A549 (cell line): ENCODE data around the gene ACTG1. TPM values are rescaled to one million over a fixed set of nuclear protein-coding genes. Genes with fewer than 3 reads are reported as not detected.

Experiments
- ATAC-seq, 2 experiments: fragments of 200-7000 bp in 1 of 2; fragments of >200 bp in 1 of 2; cut with Nextera tagmentation in 1 of 2; cut with Tn5 transposase in 1 of 2; 3 replicates each; pipeline versions ENCODE4 v1.8.0 to v1.9.1; 2018 to 2020; ENCODE audit warnings: mild to moderate bottlenecking in 1 of 2, moderate library complexity in 1 of 2
- CTCF ChIA-PET: fragments of 300-600 bp; sonication (Branson Sonifier 250); formaldehyde crosslinking; extraction: SDS; loops from one replicate; lab custom pipeline; 2021; ENCODE audit warnings: antibody characterized with exemption, inconsistent platforms; lab: Yijun Ruan, JAX
- POLR2A ChIA-PET: fragments of 350-600 bp; formaldehyde crosslinking; extraction: SDS; loops from one replicate; lab custom pipeline; 2021; ENCODE audit warnings: antibody characterized with exemption, inconsistent platforms; lab: Yijun Ruan, JAX
- DNase-seq, 2 experiments: peaks; one replicate each; pipeline versions ENCODE4 v3.0.0 to v3.0.0-alpha.2; 2011 to 2016; ENCODE audit warnings: low read depth in 1 of 2, low spot score in 1 of 2
- FAIRE-seq: peaks from 2 replicates; lab custom pipeline; 2011; peaks lifted over from hg19 to GRCh38; lab: Jason Lieb, UNC
- H3K27ac ChIP-seq, 2 experiments: fragments of >200 bp; sonication (Bioruptor Twin); formaldehyde crosslinking; 3 replicates each; pipeline ENCODE4 v1.5.1; 2016 to 2017
- H3K4me1 ChIP-seq: fragments of >200 bp; sonication (Bioruptor Twin); formaldehyde crosslinking; 3 replicates; pipeline ENCODE4 v1.6.1; 2016
- H3K4me2 ChIP-seq: fragments of >200 bp; sonication (Bioruptor Twin); formaldehyde crosslinking; 3 replicates; pipeline ENCODE4 v1.6.1; 2016
- H3K4me3 ChIP-seq: fragments of >200 bp; sonication (Bioruptor Twin); formaldehyde crosslinking; 3 replicates; pipeline ENCODE4 v1.5.1; 2016
- H3K9me3 ChIP-seq: fragments of >200 bp; sonication (Bioruptor Twin); formaldehyde crosslinking; 3 replicates; pipeline ENCODE4 v1.6.1; 2016
- CBX2 ChIP-seq: fragments of 200-600 bp; sonication (generic); IDR thresholded peaks from 2 replicates; pipeline ENCODE4 v1.6.1; 2016; ENCODE audit warnings: low read depth, mild to moderate bottlenecking, borderline replicate concordance
- CBX8 ChIP-seq: fragments of 200-600 bp; sonication (generic); IDR thresholded peaks from 2 replicates; pipeline ENCODE4 v1.6.1; 2016
- CHD4 ChIP-seq: fragments of 200-600 bp; sonication (generic); IDR thresholded peaks from 2 replicates; pipeline ENCODE4 v1.6.1; 2016; ENCODE audit warnings: antibody characterized with exemption, mild to moderate bottlenecking, borderline replicate concordance
- EHF ChIP-seq: fragments of 250-450 bp; sonication (Bioruptor Pico); IDR thresholded peaks from 2 replicates; pipeline ENCODE4 v1.5.0; 2020; ENCODE audit warnings: mild to moderate bottlenecking
- EP300 ChIP-seq, 2 experiments: fragments of >200 bp; sonication (Bioruptor Twin); formaldehyde crosslinking; IDR thresholded peaks; 2 replicates in 1 of 2; 3 replicates in 1 of 2; pipeline ENCODE4 v1.6.1; 2016 to 2017
- FOSB ChIP-seq: fragments of 250-450 bp; sonication (Bioruptor Pico); IDR thresholded peaks from 2 replicates; pipeline ENCODE4 v1.5.0; 2020; ENCODE audit warnings: mild to moderate bottlenecking, moderate library complexity
- FOXS1 ChIP-seq: fragments of 250-450 bp; sonication (Bioruptor Pico); IDR thresholded peaks from 2 replicates; pipeline ENCODE4 v1.5.0; 2020; ENCODE audit warnings: mild to moderate bottlenecking, moderate library complexity
- GATA3 ChIP-seq: IDR thresholded peaks from 2 replicates; pipeline ENCODE4 v1.6.1; 2012; ENCODE audit warnings: borderline replicate concordance
- HDAC2 ChIP-seq: fragments of 200-600 bp; sonication (generic); IDR thresholded peaks from 2 replicates; pipeline ENCODE4 v1.6.1; 2016
- HEYL ChIP-seq: fragments of 250-450 bp; sonication (Bioruptor Pico); IDR thresholded peaks from 2 replicates; pipeline ENCODE4 v1.8.0; 2021; ENCODE audit warnings: mild to moderate bottlenecking, moderate library complexity
- HOXA7 ChIP-seq: fragments of 250-450 bp; sonication (Bioruptor Pico); IDR thresholded peaks from 2 replicates; pipeline ENCODE4 v1.5.0; 2020; ENCODE audit warnings: mild to moderate bottlenecking, moderate library complexity
- HOXB13 ChIP-seq: fragments of 250-450 bp; sonication (Bioruptor Pico); IDR thresholded peaks from 2 replicates; pipeline ENCODE4 v1.5.0; 2020; ENCODE audit warnings: low read depth, mild to moderate bottlenecking, moderate library complexity
- JUN ChIP-seq, 2 experiments: fragments of >200 bp; sonication (Bioruptor Twin); formaldehyde crosslinking; IDR thresholded peaks; 2 replicates in 1 of 2; 3 replicates in 1 of 2; pipeline ENCODE4 v1.6.1; 2016 to 2017
- MAZ ChIP-seq: fragments of 150-350 bp; IDR thresholded peaks from 2 replicates; pipeline ENCODE4 v1.6.1; 2014; ENCODE audit warnings: antibody characterized with exemption, low read depth, low read length, borderline replicate concordance
- NPAS2 ChIP-seq: fragments of 250-450 bp; sonication (Bioruptor Pico); IDR thresholded peaks from 2 replicates; pipeline ENCODE4 v1.8.0; 2022; ENCODE audit warnings: mild to moderate bottlenecking, moderate library complexity, borderline replicate concordance
- POLR2AphosphoS2 ChIP-seq: conservative IDR thresholded peaks from 2 replicates; pipeline ENCODE4 v1.6.1; 2012; ENCODE audit warnings: low read length, improper control_type of control experiment, inconsistent platforms
- RCOR1 ChIP-seq: fragments of 150-350 bp; IDR thresholded peaks from 2 replicates; pipeline ENCODE4 v1.6.1; 2014; ENCODE audit warnings: antibody characterized with exemption, low read length, low read depth
- RFX5 ChIP-seq: fragments of 450-650 bp; IDR thresholded peaks from 2 replicates; pipeline ENCODE4 v1.7.1; 2014; ENCODE audit warnings: antibody characterized with exemption, mild to moderate bottlenecking, moderate library complexity
- SMC3 ChIP-seq: fragments of >200 bp; sonication (Bioruptor Twin); formaldehyde crosslinking; IDR thresholded peaks from 3 replicates; pipeline ENCODE4 v1.6.1; 2018; ENCODE audit warnings: inconsistent platforms
- TP53 ChIP-seq: fragments of 250-450 bp; sonication (Bioruptor Pico); IDR thresholded peaks from 2 replicates; pipeline ENCODE4 v1.5.0; 2021; ENCODE audit warnings: mild to moderate bottlenecking, moderate library complexity
- ZFP36 ChIP-seq: fragments of 450-650 bp; IDR thresholded peaks from 2 replicates; pipeline ENCODE4 v1.6.1; 2014; ENCODE audit warnings: borderline replicate concordance; ENCODE audit not compliant: partially characterized antibody
- ZNF302 ChIP-seq: fragments of 250-450 bp; sonication (Bioruptor Pico); IDR thresholded peaks from 2 replicates; pipeline ENCODE4 v1.9.0; 2021; ENCODE audit warnings: inconsistent platforms, mild to moderate bottlenecking, moderate library complexity
- ZSCAN20 ChIP-seq: fragments of 250-450 bp; sonication (Bioruptor Pico); IDR thresholded peaks from 2 replicates; pipeline ENCODE4 v1.8.0; 2022; ENCODE audit warnings: mild to moderate bottlenecking, moderate library complexity
- WGBS: methylation state at CpG from one replicate; pipeline ENCODE4 v1.1.6; 2017; ENCODE audit errors: missing lambda C conversion rate; 5-methylcytosine and 5-hydroxymethylcytosine counted together
- polyA minus RNA-seq: library from RNA; depleted of rRNA, polyadenylated mRNA; stranded (reverse); fragments of >200 nt; gene quantifications from 2 replicates; pipeline ENCODE4 v1.2.3, GENCODE V29; 2011; rRNA and poly(A)+ RNA removed
- polyA plus RNA-seq, 4 experiments: library from polyadenylated mRNA; depleted of rRNA in 3 of 4; stranded (reverse); fragments of >200 nt; fragmentation: RNase III in 1 of 4; extraction: RNeasy Plus Mini Kit Qiagen cat#74134 plus additional on column Dnase treatment in 1 of 4; gene quantifications; 2 replicates in 3 of 4; 3 replicates in 1 of 4; pipeline ENCODE4 v1.2.3, GENCODE V29; 2011 to 2017
- TF ChIP-seq, protein P1 (sequence below): fragments of 200-600 bp; sonication (generic); IDR thresholded peaks from 2 replicates; pipeline ENCODE4 v1.6.1; 2016; ENCODE audit warnings: antibody characterized with exemption, mild to moderate bottlenecking, moderate library complexity
- TF ChIP-seq, protein P2 (sequence below): fragments of 250-450 bp; sonication (Bioruptor Pico); IDR thresholded peaks from 2 replicates; pipeline ENCODE4 v1.5.0; 2021; ENCODE audit warnings: mild to moderate bottlenecking, moderate library complexity, borderline replicate concordance
- TF ChIP-seq, protein P3 (sequence below): IDR thresholded peaks from 2 replicates; pipeline ENCODE4 v1.6.1; 2012; ENCODE audit warnings: low read depth, borderline replicate concordance
- TF ChIP-seq, protein P4 (sequence below): fragments of 250-450 bp; sonication (Bioruptor Pico); IDR thresholded peaks from 2 replicates; pipeline ENCODE4 v1.5.0; 2020; ENCODE audit warnings: low read depth, mild to moderate bottlenecking, moderate library complexity
- TF ChIP-seq, protein P5 (sequence below): fragments of >200 bp; sonication (Bioruptor Twin); formaldehyde crosslinking; IDR thresholded peaks from 2 replicates; pipeline ENCODE4 v1.6.1; 2016
- TF ChIP-seq, protein P6 (sequence below): IDR thresholded peaks from 2 replicates; pipeline ENCODE4 v1.6.1; 2012
- TF ChIP-seq, protein P7 (sequence below): fragments of 450-650 bp; IDR thresholded peaks from 2 replicates; pipeline ENCODE4 v1.6.1; 2014; ENCODE audit warnings: antibody characterized with exemption

ACTG1 gene
- polyA plus RNA-seq (2011; rRNA removed) (2,042 and 2,306 TPM in 2 replicates), polyA plus RNA-seq (2017; fragmentation: RNase III; extraction: RNeasy Plus Mini Kit Qiagen cat#74134 plus additional on column Dnase treatment) (7,182 to 8,782 TPM (median 7,263 TPM) in 3 replicates), polyA minus RNA-seq (2,054 and 3,772 TPM in 2 replicates)
- 14,539 and 15,776 TPM in 2 replicates for polyA plus RNA-seq (2012; cell fraction: cytosol; rRNA removed)
- 26,089 and 28,335 TPM in 2 replicates for polyA plus RNA-seq (2012; cell fraction: nucleus; rRNA removed)

DNA sequence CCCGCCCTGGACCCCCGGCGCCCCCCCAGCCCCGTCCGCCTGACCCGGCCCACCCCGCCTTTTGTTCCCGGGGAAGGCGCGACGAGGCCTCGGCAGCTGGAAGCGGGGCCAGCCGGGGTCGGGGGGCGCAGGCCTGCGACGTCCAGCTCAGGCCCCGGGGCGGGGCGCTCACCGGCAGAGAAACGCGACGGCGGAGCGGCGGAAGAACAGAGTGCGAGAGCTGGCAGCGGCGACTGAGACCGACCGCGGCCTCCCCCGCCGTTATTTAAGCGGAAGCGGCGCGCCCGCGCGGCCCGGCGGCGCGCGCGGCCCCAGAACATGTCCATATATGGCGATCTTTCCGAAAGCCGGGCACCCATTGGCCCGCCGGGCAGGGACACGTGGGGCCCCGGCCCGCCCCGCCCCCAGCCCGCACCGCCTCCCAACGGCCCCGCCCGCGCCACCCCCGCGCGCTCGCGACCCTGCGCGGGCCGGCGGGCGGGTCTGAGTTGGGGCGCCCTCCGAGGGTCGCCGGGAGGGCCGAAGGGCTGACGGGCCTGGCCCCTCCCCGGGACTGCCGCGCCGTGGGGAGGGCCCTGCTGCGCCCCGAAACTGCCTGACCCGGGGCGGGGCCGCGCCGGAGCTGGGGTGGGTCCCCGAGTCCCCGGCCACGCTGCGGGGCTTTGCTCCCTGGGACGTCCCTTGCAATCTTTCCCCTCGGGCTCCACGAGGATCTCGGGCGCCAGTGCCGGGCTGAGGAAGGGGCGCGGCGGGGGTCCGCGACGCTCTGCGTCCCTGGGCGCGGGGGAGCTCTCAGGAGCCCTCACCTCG lies at the start of gene ACTG1:
Gene ACTG1 (minus strand): TSS at position 238 of the 810 bp plus-strand sequence. CDS start 445 bp downstream, outside the sequence.
- WGBS, result 0% methylated on average over 20 of the region's 111 CpGs
- FAIRE-seq, result no peak
- TF ChIP-seq, protein P1, sequence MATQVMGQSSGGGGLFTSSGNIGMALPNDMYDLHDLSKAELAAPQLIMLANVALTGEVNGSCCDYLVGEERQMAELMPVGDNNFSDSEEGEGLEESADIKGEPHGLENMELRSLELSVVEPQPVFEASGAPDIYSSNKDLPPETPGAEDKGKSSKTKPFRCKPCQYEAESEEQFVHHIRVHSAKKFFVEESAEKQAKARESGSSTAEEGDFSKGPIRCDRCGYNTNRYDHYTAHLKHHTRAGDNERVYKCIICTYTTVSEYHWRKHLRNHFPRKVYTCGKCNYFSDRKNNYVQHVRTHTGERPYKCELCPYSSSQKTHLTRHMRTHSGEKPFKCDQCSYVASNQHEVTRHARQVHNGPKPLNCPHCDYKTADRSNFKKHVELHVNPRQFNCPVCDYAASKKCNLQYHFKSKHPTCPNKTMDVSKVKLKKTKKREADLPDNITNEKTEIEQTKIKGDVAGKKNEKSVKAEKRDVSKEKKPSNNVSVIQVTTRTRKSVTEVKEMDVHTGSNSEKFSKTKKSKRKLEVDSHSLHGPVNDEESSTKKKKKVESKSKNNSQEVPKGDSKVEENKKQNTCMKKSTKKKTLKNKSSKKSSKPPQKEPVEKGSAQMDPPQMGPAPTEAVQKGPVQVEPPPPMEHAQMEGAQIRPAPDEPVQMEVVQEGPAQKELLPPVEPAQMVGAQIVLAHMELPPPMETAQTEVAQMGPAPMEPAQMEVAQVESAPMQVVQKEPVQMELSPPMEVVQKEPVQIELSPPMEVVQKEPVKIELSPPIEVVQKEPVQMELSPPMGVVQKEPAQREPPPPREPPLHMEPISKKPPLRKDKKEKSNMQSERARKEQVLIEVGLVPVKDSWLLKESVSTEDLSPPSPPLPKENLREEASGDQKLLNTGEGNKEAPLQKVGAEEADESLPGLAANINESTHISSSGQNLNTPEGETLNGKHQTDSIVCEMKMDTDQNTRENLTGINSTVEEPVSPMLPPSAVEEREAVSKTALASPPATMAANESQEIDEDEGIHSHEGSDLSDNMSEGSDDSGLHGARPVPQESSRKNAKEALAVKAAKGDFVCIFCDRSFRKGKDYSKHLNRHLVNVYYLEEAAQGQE, result peak; percentile 52
- TF ChIP-seq MAZ (no peak), ZNF302 (CRISPR knock-in tag) (no peak), CBX8 (no peak), TP53 (CRISPR knock-in tag) (no peak), RCOR1 (no peak), JUN (IDR thresholded peaks at IDR 0.05) (peak; percentile 100), FOXS1 (CRISPR knock-in tag) (no peak), EHF (CRISPR knock-in tag) (no peak), HOXA7 (CRISPR knock-in tag) (no peak), POLR2AphosphoS2 (no peak; the same call in 1 of the 2 replicates), HOXB13 (CRISPR knock-in tag) (no peak), RFX5 (no peak), HEYL (CRISPR knock-in tag) (no peak), HDAC2 (no peak), NPAS2 (no peak), GATA3 (no peak; the same call in 1 of the 2 replicates), FOSB (CRISPR knock-in tag) (no peak), CHD4 (no peak), ZFP36 (peak; percentile 51), CBX2 (0 out of 2 replicates have a peak, but pooled peaks have one; percentile 21), SMC3 (no peak), EP300 (IDR thresholded peaks at IDR 0.05) (no peak), ZSCAN20 (CRISPR knock-in tag) (no peak)
- TF ChIP-seq, protein P2, sequence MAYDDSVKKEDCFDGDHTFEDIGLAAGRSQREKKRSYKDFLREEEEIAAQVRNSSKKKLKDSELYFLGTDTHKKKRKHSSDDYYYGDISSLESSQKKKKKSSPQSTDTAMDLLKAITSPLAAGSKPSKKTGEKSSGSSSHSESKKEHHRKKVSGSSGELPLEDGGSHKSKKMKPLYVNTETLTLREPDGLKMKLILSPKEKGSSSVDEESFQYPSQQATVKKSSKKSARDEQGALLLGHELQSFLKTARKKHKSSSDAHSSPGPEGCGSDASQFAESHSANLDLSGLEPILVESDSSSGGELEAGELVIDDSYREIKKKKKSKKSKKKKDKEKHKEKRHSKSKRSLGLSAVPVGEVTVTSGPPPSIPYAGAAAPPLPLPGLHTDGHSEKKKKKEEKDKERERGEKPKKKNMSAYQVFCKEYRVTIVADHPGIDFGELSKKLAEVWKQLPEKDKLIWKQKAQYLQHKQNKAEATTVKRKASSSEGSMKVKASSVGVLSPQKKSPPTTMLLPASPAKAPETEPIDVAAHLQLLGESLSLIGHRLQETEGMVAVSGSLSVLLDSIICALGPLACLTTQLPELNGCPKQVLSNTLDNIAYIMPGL (CRISPR knock-in tag), result no peak; the same call in 1 of the 2 replicates
- TF ChIP-seq, protein P3, sequence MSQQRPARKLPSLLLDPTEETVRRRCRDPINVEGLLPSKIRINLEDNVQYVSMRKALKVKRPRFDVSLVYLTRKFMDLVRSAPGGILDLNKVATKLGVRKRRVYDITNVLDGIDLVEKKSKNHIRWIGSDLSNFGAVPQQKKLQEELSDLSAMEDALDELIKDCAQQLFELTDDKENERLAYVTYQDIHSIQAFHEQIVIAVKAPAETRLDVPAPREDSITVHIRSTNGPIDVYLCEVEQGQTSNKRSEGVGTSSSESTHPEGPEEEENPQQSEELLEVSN, result 0 out of 2 replicates have a peak, but pooled peaks have one; percentile 49
- TF ChIP-seq, protein P4, sequence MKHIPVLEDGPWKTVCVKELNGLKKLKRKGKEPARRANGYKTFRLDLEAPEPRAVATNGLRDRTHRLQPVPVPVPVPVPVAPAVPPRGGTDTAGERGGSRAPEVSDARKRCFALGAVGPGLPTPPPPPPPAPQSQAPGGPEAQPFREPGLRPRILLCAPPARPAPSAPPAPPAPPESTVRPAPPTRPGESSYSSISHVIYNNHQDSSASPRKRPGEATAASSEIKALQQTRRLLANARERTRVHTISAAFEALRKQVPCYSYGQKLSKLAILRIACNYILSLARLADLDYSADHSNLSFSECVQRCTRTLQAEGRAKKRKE (CRISPR knock-in tag), result no peak
- TF ChIP-seq, protein P5, sequence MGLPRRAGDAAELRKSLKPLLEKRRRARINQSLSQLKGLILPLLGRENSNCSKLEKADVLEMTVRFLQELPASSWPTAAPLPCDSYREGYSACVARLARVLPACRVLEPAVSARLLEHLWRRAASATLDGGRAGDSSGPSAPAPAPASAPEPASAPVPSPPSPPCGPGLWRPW, result no peak
- TF ChIP-seq, protein P6, sequence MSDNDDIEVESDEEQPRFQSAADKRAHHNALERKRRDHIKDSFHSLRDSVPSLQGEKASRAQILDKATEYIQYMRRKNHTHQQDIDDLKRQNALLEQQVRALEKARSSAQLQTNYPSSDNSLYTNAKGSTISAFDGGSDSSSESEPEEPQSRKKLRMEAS, result 0 out of 2 replicates have a peak, but pooled peaks have one; percentile 21
- TF ChIP-seq, protein P7, sequence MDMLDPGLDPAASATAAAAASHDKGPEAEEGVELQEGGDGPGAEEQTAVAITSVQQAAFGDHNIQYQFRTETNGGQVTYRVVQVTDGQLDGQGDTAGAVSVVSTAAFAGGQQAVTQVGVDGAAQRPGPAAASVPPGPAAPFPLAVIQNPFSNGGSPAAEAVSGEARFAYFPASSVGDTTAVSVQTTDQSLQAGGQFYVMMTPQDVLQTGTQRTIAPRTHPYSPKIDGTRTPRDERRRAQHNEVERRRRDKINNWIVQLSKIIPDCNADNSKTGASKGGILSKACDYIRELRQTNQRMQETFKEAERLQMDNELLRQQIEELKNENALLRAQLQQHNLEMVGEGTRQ, result peak; percentile 53

More for the DNA sequence above, at the start of gene ACTG1:
- ChIA-PET CTCF (interaction anchor here (0.7 to 4.7 kb wide), 7 partner anchors 13 to 258 kb away, joined by 3 to 30 read pairs (median 4); no protein-coding TSS in a partner anchor), POLR2A (interaction anchor here (0.5 to 2.1 kb wide), 9 partner anchors 13 to 335 kb away, joined by 3 to 8 read pairs (median 6); partner anchors contain the start of genes BAHCC1 and FAAP100)
- peak; percentile 92 to 95 for DNase-seq
- Histone ChIP-seq H3K9me3 (no peaks in the 10 kb centered on the region), H3K4me1 (peaks cover 29% of the 10 kb centered on the region), H3K4me2 (peak within 1 kb of the TSS; percentile 87), H3K27ac (peak within 1 kb of the TSS; percentile 99), H3K4me3 (peak within 1 kb of the TSS; percentile 83)
- peak; percentile 30 to 31 for ATAC-seq
